Activated CD8-positive, alpha-beta memory T cell treated with anti-CD3 and anti-CD28 coated beads for 36 hours (primary cell): ENCODE measurements around the gene GPC5. TPM values are rescaled to one million over a fixed set of nuclear protein-coding genes. Genes with fewer than 3 reads are reported as not detected.

Experiments
- CTCF ChIA-PET: fragments of 350-600 bp; sonication (Branson Sonifier 250); formaldehyde crosslinking; loops from one replicate; lab custom pipeline; 2021; ENCODE audit warnings: antibody characterized with exemption; lab: Charles Lee
- POLR2A ChIA-PET: fragments of 350-600 bp; sonication (Branson Sonifier 250); formaldehyde crosslinking; loops from one replicate; lab custom pipeline; 2021; ENCODE audit warnings: antibody characterized with exemption; lab: Charles Lee
- total RNA-seq, 2 experiments: library from RNA; stranded (reverse); gene quantifications; one replicate each; pipeline ENCODE4 v1.2.3, GENCODE V29; 2021

GPC5 gene
- total RNA-seq, 2 experiments from 2014 or later = 0.15 to 0.17 TPM

DNA sequence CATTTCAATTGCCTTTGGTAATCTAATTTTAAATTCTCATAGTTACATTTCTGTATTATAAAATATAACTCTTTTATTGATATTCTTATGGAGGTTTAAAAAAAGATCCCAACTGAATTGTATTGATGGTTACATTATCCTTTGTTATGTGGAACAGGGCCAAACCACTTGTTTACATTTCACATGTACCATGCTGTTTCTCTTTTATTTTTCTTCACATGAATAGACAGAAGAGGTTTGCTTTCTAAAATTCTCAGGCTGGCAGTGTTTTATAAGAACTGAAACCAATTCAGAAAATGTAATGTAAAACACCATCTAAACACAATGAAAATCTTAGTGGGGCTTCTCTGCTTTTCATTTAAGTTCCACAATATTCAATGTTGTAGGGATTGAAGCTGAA is 122.5 kb downstream of the GPC5 start:
- CTCF ChIA-PET = no interaction called here
- POLR2A ChIA-PET = no interaction called here

DNA sequence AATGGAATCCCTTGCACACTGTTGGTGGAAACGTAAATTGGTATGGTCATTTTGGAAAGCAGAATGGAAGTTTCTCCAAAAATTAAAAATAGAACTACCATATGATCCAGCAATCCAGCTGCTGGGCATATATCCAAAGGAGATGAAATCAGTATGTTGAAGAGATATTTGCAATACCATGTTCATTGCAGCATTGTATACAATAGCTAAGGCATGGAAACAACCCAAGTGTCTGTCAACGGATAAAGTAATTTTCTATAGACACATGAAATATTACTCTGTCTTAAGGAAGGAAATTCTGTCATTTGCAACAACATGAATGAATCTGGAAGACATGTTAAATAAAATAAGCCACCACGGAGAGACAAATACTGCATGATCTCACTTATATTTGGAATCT is 124.7 kb downstream of the GPC5 start:
- ChIA-PET POLR2A (no interaction called here), CTCF (no interaction called here)

DNA sequence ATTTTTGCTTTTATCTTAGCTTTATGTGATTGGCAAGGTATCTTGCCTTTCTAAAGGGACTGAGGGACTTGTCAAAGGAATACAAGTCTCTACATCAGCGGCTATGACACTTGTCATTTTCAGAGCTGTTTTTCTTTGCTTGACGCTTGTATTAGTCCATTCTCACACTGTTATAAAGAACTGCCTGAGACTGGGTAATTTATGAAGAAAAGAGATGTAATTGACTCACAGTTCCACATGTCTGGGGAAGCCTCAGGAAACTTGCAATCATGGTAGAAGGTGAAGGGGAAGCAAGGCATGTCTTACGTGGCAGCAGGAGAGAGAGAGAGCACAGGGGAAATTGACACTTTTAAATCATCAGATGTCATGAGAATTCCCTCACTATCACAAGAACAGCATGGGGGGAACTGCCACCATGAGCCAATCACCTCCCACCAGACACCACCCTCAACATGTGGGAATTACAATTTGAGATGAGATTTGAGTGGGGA is 128.2 kb downstream of the GPC5 start:
- POLR2A ChIA-PET = no interaction called here

DNA sequence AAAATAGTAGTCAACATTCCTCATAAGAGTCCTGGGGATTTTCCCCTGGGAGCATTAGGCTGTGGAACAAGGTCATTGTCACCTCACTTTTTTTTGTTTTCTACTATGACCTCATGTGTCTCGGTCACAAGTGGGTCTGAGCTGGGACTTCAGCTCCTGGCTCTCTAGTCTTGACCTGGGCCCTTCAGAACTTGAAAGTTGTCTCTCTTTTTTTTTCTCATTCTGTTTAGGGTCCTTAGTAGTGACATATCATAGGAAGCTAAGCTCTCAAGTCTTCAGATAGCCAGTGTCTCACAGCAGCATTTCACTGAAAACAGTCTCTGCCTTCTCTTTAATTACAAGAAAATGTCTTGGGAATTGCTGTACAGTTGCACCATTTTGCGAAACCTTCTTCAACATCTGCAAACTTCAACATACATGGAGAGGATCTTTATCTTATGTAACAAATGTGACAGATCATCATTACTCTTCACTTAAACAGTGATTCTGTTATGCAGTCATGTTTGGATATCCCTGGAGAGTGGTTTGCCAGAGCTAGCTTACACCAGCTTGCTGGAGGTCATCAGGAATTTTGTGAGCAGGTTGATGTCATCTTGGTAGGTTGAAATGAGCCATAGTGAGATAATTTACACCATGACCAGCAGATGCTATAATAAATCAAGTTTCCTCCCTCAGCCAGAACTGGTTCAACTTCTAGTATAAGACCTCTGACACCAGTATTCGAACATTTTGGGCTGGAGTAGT is 131.5 kb downstream of the GPC5 start:
- ChIA-PET CTCF (no interaction called here), POLR2A (no interaction called here)

More for the DNA sequence above, 128.2 kb downstream of the GPC5 start:
- CTCF ChIA-PET = no interaction called here

DNA sequence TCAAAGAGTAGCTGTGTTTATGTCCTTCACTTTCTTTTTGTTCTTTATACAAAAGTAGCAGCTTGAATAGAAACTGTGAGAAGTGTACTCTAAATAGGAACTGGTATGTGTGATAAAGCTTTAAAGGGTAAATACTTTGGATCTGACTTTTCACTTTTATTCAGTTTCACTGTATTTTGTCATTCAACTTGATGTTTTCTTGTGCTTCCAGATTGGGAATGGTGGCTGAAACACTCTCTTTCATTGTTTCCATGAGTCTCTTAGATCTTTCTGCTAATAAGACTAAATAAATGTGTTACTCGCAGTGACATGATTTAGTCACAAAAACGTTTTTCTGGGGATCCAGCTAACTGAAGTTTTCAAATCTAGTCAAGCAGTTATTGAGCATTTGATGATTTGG is 133.2 kb downstream of the GPC5 start:
- ChIA-PET POLR2A (no interaction called here), CTCF (no interaction called here)

DNA sequence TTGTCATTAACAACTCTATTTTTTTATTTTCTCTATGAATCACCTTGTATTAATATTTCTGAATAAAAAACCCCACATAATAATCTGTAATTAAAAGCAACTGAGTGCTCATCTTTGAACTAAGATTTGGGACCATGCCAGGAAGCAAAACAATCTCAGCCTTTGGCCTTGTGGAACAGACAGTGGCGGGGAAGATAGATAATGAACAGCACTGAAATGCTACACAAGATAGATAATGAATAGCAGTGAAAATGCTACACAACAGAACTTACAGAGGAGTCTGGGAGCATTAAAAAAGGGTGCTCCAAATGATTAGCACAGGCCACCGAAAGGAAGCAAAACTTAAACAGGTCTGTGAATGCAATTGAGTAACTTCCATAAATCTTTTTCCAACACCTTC is 134.9 kb downstream of the GPC5 start:
- POLR2A ChIA-PET = no interaction called here
- CTCF ChIA-PET = no interaction called here

DNA sequence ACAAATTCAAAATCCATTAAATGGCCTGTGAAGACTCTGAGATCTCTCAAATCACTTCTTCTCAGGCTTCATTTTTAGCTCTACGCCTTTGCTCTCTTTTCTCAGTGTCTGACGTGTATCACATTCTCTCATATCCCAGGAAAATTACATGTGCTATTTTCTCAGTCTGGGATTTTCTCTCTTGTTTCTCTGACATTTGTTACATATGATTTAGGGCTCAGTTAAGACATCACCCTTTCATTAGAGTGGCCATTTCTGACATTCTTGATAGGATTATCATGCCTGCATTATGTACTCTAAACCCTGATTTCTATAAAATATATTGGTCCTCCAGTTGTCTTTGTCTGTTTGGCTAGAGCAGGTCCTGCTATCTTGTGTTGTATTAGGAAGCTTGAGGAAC is 136.6 kb downstream of the GPC5 start:
- POLR2A ChIA-PET = no interaction called here

DNA sequence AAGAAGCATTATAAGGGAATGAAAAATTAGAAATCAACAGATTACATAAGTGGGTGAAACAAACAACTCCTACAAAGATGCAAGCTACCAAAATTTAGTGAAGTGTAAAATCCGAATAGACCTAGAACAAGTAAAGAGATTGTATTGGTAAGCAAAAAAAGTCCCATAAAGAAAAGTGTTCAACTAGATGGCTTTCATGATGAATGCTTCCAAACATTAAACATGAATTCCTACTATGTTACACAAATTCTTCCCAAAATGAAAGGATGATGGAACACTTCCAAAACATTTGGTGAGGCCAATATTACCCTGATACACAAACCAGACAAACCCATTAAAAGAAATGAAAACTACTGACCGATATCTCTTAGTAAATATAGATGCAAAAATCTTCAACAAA is 139.0 kb downstream of the GPC5 start:
- ChIA-PET CTCF (no interaction called here), POLR2A (no interaction called here)

More for the DNA sequence above, 136.6 kb downstream of the GPC5 start:
- CTCF ChIA-PET = no interaction called here

DNA sequence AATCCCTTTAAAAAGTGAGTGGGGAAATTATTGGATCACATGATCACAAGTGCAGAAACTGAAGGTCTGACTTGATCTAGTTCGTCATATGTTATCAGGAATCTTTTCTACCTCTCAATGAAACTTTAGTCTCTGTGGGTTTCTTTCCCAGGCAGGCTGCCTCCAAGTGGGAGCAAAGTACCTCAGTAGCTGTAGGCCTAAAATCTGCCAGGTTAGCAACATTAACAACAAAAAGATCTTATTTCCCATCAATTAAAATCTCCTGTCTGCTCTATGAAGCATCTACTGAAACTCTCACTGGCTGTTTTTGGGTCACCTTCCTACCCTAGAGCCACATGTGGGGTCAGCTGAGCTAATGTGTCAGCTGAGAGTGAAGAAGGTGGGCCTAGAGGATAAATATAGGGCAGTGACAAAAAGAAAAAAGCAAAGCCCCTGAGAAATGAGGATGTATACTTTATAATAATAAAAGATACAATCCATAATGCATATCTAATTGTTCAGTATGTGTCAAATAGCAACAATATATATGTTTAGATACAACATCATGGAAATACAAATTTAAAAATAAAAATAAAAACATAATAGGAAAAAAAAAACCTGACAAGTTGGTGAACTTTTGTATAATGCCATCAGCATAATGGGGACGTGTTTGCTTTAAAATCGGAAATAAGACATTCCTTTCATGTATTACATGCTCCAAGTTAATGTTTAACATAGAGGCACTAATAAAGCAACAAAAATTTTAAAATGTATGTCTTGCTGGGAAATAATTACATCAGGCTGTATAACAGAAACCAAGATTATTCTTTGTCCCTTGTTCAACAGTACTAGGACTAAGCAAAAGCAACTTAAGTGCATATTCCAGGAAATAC is 141.1 kb downstream of the GPC5 start:
- ChIA-PET POLR2A (no interaction called here), CTCF (no interaction called here)

DNA sequence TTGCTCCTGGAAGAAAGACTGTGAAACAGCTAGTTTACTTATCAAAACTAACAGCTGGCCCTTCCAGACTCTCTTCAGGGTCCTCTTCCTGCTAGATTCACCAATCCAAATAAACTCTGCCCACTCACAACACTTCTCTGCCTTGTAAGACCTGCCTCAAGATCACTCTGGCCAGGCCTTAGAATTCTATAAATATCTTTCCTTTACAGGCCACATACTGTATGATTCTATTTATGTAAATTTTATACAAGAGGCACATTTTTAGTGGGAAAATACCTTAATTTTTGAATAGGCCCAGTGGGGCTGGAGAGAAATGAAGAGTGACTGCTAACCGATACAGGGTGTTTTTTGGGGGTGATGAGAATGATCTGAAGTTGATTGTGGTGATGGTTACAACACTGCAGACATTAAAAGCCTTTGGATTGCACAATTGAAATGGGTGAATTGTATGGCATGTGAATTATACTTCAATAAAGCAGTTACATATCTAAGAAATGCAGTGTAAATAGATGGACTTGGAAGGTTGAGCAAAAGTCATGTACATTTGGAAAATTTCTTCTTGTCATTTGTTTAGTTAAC is 141.8 kb downstream of the GPC5 start:
- ChIA-PET POLR2A (no interaction called here), CTCF (no interaction called here)

DNA sequence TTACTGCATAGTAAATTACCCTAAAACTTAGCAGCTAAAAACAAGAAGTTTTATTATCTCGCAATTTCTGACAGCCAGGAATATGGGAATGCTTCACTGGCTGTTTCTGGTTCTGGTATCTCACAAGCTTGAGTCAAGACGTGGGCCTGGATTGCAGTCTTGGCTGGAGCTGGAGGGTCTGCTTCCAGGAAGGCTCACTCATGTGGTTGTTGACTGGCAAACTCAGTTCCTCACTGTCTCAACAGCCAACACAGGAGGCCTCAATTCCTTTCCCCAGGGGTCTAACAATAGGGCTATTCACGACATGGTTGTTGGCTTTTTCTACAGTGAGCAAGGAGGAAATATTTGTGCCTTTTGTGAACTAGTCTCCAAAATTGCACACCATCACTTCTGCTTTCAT is 146.3 kb downstream of the GPC5 start:
- POLR2A ChIA-PET = no interaction called here
- CTCF ChIA-PET = no interaction called here

DNA sequence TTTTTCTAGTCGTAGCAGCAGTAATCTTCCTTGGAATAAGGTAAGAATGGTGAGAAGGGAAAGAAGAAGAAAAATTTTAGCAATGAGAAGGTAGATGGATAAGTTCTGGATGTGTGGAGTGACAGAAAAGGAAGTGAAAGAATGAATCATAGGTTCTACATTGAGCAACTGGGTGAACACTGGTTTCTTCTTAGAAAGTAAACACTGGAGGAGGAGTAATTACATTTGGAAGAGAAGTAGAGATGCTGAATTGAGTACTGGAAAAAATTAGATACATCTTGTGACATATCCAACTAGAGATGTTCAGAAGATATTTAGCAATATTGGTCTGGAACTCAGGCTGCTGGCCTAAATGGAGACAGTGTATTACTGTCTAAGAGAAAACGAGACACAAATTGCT is 148.5 kb downstream of the GPC5 start:
- ChIA-PET POLR2A (no interaction called here), CTCF (no interaction called here)

DNA sequence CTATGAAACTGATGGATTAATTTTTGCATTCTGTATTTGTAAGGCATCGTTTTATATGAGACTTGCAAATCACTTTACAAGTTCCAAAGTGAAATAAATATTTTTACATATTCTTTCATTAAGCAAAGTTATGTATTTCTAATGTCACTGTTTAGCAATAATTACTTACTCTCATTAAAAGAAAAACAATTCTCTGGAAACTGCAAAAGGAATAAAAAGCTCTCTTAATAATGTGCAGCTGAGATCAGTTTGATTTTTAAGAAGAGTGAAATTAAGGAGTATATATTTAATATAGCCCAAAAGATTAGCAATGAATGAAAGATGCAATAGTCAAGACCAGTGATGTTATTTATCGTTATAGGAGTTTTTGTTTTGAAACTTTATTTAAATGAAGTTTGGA is 155.2 kb downstream of the GPC5 start:
- CTCF ChIA-PET = no interaction called here
- POLR2A ChIA-PET = no interaction called here

DNA sequence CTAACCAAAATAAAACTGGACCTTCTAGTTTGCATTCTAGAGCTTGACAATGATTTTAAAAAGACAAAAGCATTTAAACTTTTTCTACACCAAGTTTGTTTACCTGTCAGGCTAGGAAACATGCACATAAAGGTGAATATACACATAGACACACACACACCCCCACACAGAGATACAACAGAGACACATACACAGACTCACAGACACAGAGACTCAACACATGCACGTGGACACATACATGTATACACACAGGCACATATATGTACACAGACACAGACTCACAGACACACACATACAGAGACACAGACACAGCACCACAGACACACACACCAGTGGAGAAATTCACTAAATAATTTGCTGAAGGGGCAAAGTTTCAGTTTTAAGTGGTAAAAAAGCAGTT is 155.7 kb downstream of the GPC5 start:
- ChIA-PET POLR2A (no interaction called here), CTCF (no interaction called here)

DNA sequence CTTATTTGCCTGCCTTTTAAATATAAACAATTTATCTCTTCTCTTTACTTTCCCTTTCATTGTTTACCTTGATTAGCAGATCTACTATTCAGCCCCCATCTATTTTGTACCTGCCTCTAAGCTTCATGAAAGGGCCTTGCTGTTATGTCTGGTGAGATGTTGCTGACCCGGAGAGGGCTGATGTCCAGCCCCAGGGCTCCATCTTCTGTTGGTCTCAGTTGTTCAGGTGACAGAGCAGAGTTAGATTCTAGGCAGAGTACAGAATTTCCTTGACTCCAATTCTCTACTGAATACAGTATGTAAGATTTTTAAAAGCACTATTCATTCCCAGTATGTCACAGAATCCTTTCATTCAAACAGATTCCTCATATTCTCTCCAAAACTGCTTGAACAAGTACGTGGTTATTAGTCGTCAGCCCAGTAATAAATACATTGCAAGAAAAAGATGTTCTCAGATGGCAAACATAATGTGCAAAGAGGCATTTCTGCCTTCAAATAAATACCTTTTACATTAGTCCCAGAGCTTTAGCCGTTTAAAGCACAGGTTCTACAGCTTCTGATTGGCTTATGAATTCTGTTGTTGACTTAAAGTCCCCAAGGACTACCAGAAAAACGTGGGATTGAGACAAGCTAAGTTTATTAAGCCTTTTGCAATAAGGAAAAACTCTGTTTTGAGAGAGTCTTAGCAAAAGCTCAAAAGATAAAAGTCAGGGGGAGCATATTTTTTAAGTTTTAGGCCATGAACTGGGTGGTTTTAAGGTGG is 159.1 kb downstream of the GPC5 start:
- ChIA-PET POLR2A (no interaction called here), CTCF (no interaction called here)

DNA sequence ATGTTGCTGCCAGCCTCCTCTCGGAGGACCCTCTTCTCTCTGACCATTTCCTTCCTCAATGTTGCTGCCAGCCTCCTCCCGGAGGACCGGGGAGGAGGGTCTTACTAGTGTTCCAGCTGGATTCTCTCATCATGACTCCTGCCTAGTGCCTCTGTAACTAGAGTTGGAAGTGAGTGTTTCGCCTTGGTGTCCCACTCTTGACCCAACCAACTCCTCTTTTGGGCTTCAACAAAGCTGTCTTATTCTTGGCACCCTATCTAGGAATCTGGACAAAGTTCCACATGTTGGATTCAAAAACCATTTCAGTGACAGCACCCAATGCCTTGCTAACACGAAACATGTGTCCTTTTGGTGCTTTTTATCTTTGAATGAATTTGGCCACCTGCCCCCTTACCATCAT is 165.4 kb downstream of the GPC5 start:
- ChIA-PET POLR2A (no interaction called here), CTCF (no interaction called here)

DNA sequence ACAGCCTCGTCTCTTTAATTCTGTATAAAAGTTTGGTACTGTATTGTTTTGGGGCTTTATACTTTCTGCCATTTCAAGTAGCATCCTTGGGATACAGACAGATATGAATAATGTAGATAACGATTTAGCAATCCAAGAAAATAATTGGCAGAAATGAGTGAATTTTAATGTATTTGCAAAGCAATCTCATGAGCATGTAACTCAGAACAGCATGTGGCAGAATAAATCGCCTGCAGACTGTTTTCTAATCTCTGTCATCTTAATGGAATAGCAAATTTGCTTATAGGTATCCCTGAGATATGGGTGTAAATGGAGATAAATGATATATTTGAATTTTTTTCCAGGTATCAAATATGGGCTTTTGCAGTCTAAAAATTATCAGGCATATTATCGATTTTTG is 166.0 kb downstream of the GPC5 start:
- ChIA-PET POLR2A (no interaction called here), CTCF (no interaction called here)

DNA sequence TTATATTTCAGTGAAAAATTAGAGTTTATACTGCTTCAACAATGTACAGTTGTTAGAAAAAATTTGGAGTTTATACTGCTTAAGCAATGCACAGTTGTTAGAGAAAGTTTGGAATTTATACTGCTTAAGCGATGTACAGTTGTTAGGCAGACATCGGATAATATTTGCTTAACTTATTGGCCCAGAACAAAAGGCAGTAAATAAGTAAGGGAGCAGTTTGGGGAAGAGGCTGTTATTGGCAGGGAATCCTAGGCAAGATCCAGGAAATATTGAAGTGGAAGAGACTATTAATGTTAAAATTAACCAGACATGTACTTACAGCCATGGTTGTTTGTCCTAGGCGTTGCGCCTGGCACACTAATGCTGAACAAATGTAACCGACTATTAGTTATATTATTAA is 166.9 kb downstream of the GPC5 start:
- ChIA-PET POLR2A (no interaction called here), CTCF (no interaction called here)

DNA sequence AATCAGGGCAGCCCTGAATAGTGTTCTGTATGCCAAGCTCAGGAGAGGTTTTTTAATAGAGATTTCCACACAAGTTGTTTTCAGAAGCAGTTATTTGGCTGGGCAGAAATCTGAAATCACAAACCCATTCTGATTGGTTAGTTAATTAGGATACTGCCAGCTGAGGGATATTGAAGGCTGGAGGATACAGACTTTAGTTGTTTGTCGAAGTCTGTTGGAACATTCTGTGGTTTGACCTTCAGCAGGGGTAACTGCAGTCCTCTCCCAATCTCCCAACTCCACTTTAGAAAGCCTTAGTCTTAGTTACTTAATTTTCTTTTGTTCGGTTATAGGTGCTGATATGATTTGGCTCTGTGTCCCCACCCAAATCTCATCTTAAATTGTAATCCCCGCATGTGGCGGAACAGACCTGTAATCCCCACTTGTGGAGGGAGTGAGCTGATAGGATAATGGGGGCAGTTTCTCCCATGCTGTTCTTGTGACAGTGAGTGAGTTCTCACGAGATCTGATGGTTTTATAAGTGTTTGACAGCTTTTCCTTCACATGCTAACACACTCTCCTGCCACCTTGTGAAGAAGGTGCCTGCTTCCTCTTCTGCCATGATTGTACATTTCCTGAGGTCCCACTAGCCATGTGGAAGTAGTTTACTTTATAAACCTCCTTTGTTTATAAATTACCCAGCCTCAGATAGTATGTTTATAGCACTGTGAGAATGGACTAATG is 169.2 kb downstream of the GPC5 start:
- ChIA-PET POLR2A (no interaction called here), CTCF (no interaction called here)
